GM18505 (cell line): ENCODE measurements around the gene ZNF418.

ENCODE experiments used
- ATAC-seq: cut with Tn5 transposase; IDR thresholded peaks from one replicate; pipeline ENCODE4 v1.9.1; 2021; ENCODE audit not compliant: unreplicated experiment
- POLR2A ChIP-seq: IDR thresholded peaks from 4 replicates; pipeline ENCODE4 v1.6.1; 2011; ENCODE audit warnings: borderline replicate concordance; ENCODE audit not compliant: insufficient read depth, insufficient read length; ENCODE audit errors: extremely low read depth

Gene ZNF418

DNA sequence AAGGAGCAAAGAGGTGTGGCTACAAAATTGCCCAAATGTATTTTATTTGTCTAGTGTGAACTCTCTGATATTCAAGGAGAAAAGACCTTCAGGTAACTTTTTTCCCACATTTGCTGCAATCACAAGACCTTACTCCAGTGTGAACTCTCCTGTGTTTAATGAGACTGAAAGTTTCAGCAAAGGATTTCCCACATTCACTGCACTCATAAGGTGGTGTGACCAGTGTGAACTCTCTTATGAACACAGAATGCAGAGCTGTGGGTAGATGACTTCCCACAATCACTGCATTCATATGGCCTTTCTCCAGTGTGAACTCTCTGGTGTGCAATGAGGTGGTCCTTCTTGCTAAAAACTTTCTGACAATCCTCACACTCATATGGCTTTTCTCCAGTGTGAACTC lies 62.8 kb downstream of the ZNF418 start:
- TF ChIP-seq POLR2A, result no peak
- no peak for ATAC-seq
